Measurements from ENCODE around the gene CEP135. TPM values are rescaled to one million over a fixed set of nuclear protein-coding genes. Genes with fewer than 3 reads are reported as not detected.

The CEP135 gene
- polyA plus RNA-seq, 3 donors: 4.0 to 5.1 (median 4.6) TPM

DNA sequence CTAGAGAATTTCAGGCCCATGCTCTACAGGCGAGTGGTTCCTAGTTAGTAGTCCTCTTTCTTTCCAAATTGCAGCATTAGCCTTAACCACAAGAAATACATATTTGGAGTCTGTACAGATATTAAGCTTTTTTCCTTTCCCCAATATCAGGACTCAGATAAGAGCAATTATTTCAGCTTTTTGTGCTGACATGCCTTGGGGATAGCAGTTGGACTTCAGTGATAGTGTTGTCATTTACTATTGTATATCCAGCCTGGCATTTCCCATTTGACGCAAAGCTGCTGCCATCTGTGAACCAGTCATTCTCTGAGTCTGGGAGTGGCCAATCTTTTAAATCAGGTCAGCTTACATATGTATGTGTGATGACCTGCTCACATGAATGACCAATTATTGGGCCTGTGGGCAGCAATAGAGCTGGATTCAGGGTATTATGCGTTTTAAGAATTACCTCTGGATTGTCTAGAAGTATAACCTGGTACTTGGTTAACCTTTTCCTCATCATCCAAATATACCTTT is 6.8 kb upstream of the CEP135 start:
- H3K27ac Mint-ChIP-seq: no peak overlapping the region
- no peaks in the 10 kb centered on the region for H3K27me3 ChIP-seq (ENCODE audit: control insufficient read depth in 2 of 2, insufficient read depth in 2 of 2, low read length in 2 of 2)
- no peak overlapping the region for H3K4me2 ChIP-seq (replicated peaks; ENCODE audit: extremely low read depth, low read length, poor library complexity, severe bottlenecking)
- H3K27ac ChIP-seq (ENCODE audit: low read depth in 1 of 2, low read length in 2 of 2): no peak overlapping the region
- no peak overlapping the region for H3K4me3 ChIP-seq (replicated peaks in 1 of 3; ENCODE audit: low read depth in 2 of 3, low read length in 3 of 3)
- no peak overlapping the region for H3K4me3 Mint-ChIP-seq
- peaks cover 4 to 6% of the 10 kb centered on the region in 2 donors for H3K9me3 ChIP-seq (replicated peaks in 1 of 2; ENCODE audit: control insufficient read depth in 1 of 2, insufficient read depth in 1 of 2, low read length in 2 of 2)
- H2AFZ ChIP-seq (ENCODE audit: insufficient read depth, low read depth, low read length, poor library complexity, severe bottlenecking): no peak overlapping the region
- WGBS (ENCODE audit: insufficient coverage): 80% methylated on average over 1 of the region's 3 CpGs
- H3K4me1 Mint-ChIP-seq: peaks cover 13% of the 10 kb centered on the region
- H3K36me3 Mint-ChIP-seq: no peaks in the 10 kb centered on the region
- H3K4me1 ChIP-seq (ENCODE audit: control insufficient read depth in 1 of 2, insufficient read depth in 2 of 2, low read length in 2 of 2): peaks cover 8 to 11% of the 10 kb centered on the region in 2 donors
- intact Hi-C loops (cut with micrococcal nuclease): loop anchor here in 1 of 2 donors (10.0 kb wide), 1 partner anchor 87 kb away; the partner anchor contains the start of gene EXOC1
- H3K27me3 Mint-ChIP-seq (ENCODE audit: low read depth in 3 of 3): no peaks in the 10 kb centered on the region
- no peak for DNase-seq
- no peaks in the 10 kb centered on the region for H3K36me3 ChIP-seq (replicated peaks in 1 of 2; ENCODE audit: control insufficient read depth in 1 of 2, insufficient read depth in 2 of 2, low read length in 2 of 2)
- H3K9ac ChIP-seq (ENCODE audit: insufficient read depth, low read length, poor library complexity, severe bottlenecking): no peak overlapping the region
- H3K79me2 ChIP-seq (ENCODE audit: insufficient read depth, low read length): peaks cover 4% of the 10 kb centered on the region
- TF ChIP-seq, protein P1, sequence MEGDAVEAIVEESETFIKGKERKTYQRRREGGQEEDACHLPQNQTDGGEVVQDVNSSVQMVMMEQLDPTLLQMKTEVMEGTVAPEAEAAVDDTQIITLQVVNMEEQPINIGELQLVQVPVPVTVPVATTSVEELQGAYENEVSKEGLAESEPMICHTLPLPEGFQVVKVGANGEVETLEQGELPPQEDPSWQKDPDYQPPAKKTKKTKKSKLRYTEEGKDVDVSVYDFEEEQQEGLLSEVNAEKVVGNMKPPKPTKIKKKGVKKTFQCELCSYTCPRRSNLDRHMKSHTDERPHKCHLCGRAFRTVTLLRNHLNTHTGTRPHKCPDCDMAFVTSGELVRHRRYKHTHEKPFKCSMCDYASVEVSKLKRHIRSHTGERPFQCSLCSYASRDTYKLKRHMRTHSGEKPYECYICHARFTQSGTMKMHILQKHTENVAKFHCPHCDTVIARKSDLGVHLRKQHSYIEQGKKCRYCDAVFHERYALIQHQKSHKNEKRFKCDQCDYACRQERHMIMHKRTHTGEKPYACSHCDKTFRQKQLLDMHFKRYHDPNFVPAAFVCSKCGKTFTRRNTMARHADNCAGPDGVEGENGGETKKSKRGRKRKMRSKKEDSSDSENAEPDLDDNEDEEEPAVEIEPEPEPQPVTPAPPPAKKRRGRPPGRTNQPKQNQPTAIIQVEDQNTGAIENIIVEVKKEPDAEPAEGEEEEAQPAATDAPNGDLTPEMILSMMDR (IDR thresholded peaks at IDR 0.05): no peak
- peaks cover 0 to 15% (median 7%) of the 10 kb centered on the region in 7 donors for H3K9me3 Mint-ChIP-seq
- H4K20me1 ChIP-seq (ENCODE audit: insufficient read depth, low read length): no peaks in the 10 kb centered on the region

DNA sequence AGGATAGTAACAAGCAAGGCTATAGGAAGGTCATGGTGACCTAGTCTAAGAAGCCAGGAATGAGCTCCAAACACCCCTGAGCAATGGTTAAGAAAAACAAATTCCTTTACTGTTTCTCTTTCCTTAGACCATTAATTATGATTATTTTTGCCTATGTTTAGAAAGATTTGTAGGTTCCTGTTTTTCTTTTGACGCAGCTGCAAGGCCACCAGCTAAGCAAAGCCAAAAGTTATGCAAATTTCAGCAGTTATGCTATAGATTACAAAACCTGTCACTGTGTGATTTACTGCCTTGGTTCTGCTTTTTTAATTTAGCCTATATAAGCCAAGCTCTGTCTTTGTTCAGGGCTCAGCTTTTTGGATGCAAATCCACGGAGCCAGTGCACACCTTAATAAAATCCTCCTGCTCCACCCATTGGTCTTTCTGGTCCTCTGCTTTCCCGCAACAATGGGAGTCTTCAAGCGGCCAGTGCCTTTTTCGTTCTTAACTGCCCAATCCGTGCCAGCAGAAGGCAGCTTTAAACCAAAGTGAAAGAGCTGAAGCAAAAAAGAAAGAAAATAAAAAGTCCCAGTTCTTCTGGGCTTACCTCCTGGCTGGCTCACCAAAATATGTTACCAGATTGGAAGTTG is 1.4 kb upstream of the CEP135 start:
- TF ChIP-seq, protein P1 (IDR thresholded peaks at IDR 0.05): no peak
- Histone ChIP-seq H3K27me3 (ENCODE audit: control insufficient read depth in 2 of 2, insufficient read depth in 2 of 2, low read length in 2 of 2) (no peaks in the 10 kb centered on the region), H3K4me1 (ENCODE audit: control insufficient read depth in 1 of 2, insufficient read depth in 2 of 2, low read length in 2 of 2) (peaks cover 32 to 43% of the 10 kb centered on the region in 2 donors), H3K9me3 (replicated peaks in 1 of 2; ENCODE audit: control insufficient read depth in 1 of 2, insufficient read depth in 1 of 2, low read length in 2 of 2) (no peaks in the 10 kb centered on the region), H4K20me1 (ENCODE audit: insufficient read depth, low read length) (no peaks in the 10 kb centered on the region), H3K79me2 (ENCODE audit: insufficient read depth, low read length) (peaks cover 31% of the 10 kb centered on the region), H3K36me3 (replicated peaks in 1 of 2; ENCODE audit: control insufficient read depth in 1 of 2, insufficient read depth in 2 of 2, low read length in 2 of 2) (peaks cover 0 to 4% of the 10 kb centered on the region in 2 donors), H3K4me3 (replicated peaks in 1 of 3; ENCODE audit: low read depth in 2 of 3, low read length in 3 of 3) (peak overlapping the region; percentile 73 to 83 (median 79)), H3K9ac (ENCODE audit: insufficient read depth, low read length, poor library complexity, severe bottlenecking) (peak overlapping the region; percentile 96), H3K4me2 (replicated peaks; ENCODE audit: extremely low read depth, low read length, poor library complexity, severe bottlenecking) (peak overlapping the region; percentile 94), H2AFZ (ENCODE audit: insufficient read depth, low read depth, low read length, poor library complexity, severe bottlenecking) (peak overlapping the region; percentile 87), H3K27ac (ENCODE audit: low read depth in 1 of 2, low read length in 2 of 2) (peak overlapping the region; percentile 92 to 100)
- H3K36me3 Mint-ChIP-seq: peaks cover 3 to 4% of the 10 kb centered on the region in 2 donors
- DNase-seq: peak; percentile 74 to 90 (median 86)
- H3K27me3 Mint-ChIP-seq (ENCODE audit: low read depth in 3 of 3): peaks cover 0 to 3% (median 0%) of the 10 kb centered on the region in 3 donors
- H3K4me1 Mint-ChIP-seq: peaks cover 40% of the 10 kb centered on the region
- intact Hi-C loops (cut with micrococcal nuclease): loop anchor here (5.0 to 10.0 kb wide), 2 partner anchors 93 to 95 kb away; partner anchors contain the start of gene EXOC1 (in 2 of the 2)
- 0% methylated on average over 3 of the region's 6 CpGs for WGBS (ENCODE audit: insufficient coverage)
- peak overlapping the region; percentile 98 to 100 (median 99) for H3K27ac Mint-ChIP-seq
- peaks cover 0 to 3% (median 0%) of the 10 kb centered on the region in 7 donors for H3K9me3 Mint-ChIP-seq
- H3K4me3 Mint-ChIP-seq: peak overlapping the region; percentile 83 to 92
